ENCODE measurements around the gene CLCN7.

The CLCN7 gene

GRCh38 chr16:1491327-1491726 is 16.5 kb upstream of the CLCN7 start:
- no peak overlapping the region for H3K4me3 ChIP-seq (ENCODE audit: low read length)
- no peak for TF ChIP-seq CTCF (conservative IDR thresholded peaks at IDR 0.05; ENCODE audit: low read length)
- DNase-seq (ENCODE audit: low read depth), result no peak

- H3K4me3 ChIP-seq (ENCODE audit: low read length), result no peak overlapping the region
- no peak for DNase-seq (ENCODE audit: low read depth)
- no peak for TF ChIP-seq CTCF (conservative IDR thresholded peaks at IDR 0.05; ENCODE audit: low read length)
Measured at GRCh38 chr16:1489077-1489476, 14.2 kb upstream of the CLCN7 start.

- no peak for TF ChIP-seq CTCF (conservative IDR thresholded peaks at IDR 0.05; ENCODE audit: low read length)
- no peak for DNase-seq (ENCODE audit: low read depth)
- no peak within 1 kb of the TSS for H3K4me3 ChIP-seq (ENCODE audit: low read length)
Measured at GRCh38 chr16:1488619-1489018, 13.8 kb upstream of the CLCN7 start, which contains the start of gene PTX4. Gene PTX4 (minus strand): TSS chr16:1488944. CDS start chr16:1488909, 35 bp downstream.

GRCh38 chr16:1488054-1488601 is 13.3 kb upstream of the CLCN7 start:
- TF ChIP-seq CTCF (conservative IDR thresholded peaks at IDR 0.05; ENCODE audit: low read length), result no peak
- DNase-seq (ENCODE audit: low read depth), result no peak
- no peak overlapping the region for H3K4me3 ChIP-seq (ENCODE audit: low read length)

GRCh38 chr16:1487395-1488053 is 12.7 kb upstream of the CLCN7 start:
- TF ChIP-seq CTCF (conservative IDR thresholded peaks at IDR 0.05; ENCODE audit: low read length), result no peak
- DNase-seq (ENCODE audit: low read depth), result no peak
- no peak overlapping the region for H3K4me3 ChIP-seq (ENCODE audit: low read length)

- H3K4me3 ChIP-seq (ENCODE audit: low read length), result no peak overlapping the region
- TF ChIP-seq CTCF (conservative IDR thresholded peaks at IDR 0.05; ENCODE audit: low read length), result no peak
- no peak for DNase-seq (ENCODE audit: low read depth)
Measured at GRCh38 chr16:1486551-1487390, 11.9 kb upstream of the CLCN7 start.

Data from AG10803 (cell line).